ENCODE results near the gene MMP27. TPM values are rescaled to one million over a fixed set of nuclear protein-coding genes. Genes with fewer than 3 reads are reported as not detected.

Gene MMP27
- total and polyA plus RNA-seq, 4 donors = 0.50 TPM; not detected in 3

- Histone ChIP-seq H3K4me1 (ENCODE audit: control insufficient read depth in 1 of 2, insufficient read depth in 2 of 2, low read length in 2 of 2) (no peaks in the 10 kb centered on the region), H3K4me3 (ENCODE audit: low read length in 2 of 2) (no peak overlapping the region), H3K9me3 (ENCODE audit: control insufficient read depth, low read length) (no peaks in the 10 kb centered on the region), H3K27me3 (ENCODE audit: control insufficient read depth in 1 of 2, insufficient read depth in 2 of 2, low read length in 1 of 2) (no peaks in the 10 kb centered on the region), H3K27ac (ENCODE audit: low read depth in 1 of 2, low read length in 2 of 2) (no peak overlapping the region), H3K36me3 (ENCODE audit: control insufficient read depth in 1 of 2, insufficient read depth in 2 of 2, low read length in 1 of 2) (no peaks in the 10 kb centered on the region)
- WGBS, 2 donors = 31% methylated on average over 9 of the region's 9 CpGs
- intact Hi-C loops (cut with DNase I) = no loop called here
- DNase-seq = no peak
- ATAC-seq (ENCODE audit: low FRiP score) = no peak
Measured at GRCh38 chr11:102729849-102730815, 24.6 kb upstream of the MMP27 start.

DNA sequence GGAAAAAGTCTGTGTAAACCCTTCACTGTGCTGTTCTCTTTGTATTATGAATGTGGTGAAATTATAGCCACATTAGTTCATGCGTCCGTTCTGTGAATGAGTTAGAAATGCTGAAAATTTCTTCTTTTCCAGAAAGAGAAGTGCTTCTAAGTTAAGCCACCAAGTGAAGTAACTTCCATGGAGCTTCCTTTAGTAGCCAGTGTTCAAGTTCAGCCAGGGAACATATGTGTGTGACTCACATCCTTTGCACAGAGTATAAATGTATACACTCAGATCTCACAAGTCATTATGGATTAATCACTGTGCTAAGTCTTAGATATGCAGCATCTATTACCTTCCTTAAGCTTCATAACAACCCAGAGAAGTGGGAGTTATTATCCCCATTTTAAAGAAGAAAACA, 22.3 kb upstream of the MMP27 start:
- Histone ChIP-seq H3K36me3 (ENCODE audit: control insufficient read depth in 1 of 2, insufficient read depth in 2 of 2, low read length in 1 of 2) (no peaks in the 10 kb centered on the region), H3K27ac (ENCODE audit: low read depth in 1 of 2, low read length in 2 of 2) (no peak overlapping the region), H3K4me3 (ENCODE audit: low read length in 2 of 2) (no peak overlapping the region), H3K4me1 (ENCODE audit: control insufficient read depth in 1 of 2, insufficient read depth in 2 of 2, low read length in 2 of 2) (no peaks in the 10 kb centered on the region), H3K9me3 (ENCODE audit: control insufficient read depth, low read length) (no peaks in the 10 kb centered on the region), H3K27me3 (ENCODE audit: control insufficient read depth in 1 of 2, insufficient read depth in 2 of 2, low read length in 1 of 2) (no peaks in the 10 kb centered on the region)
- intact Hi-C loops (cut with DNase I) = no loop called here
- ATAC-seq (ENCODE audit: low FRiP score) (no peak), DNase-seq (no peak)
- WGBS, 2 donors = 85% methylated on average over 2 of the region's 2 CpGs

GRCh38 chr11:102724904-102725500, 19.4 kb upstream of the MMP27 start, which contains the start of gene MMP8:
MMP8 (minus strand) TSS chr11:102724954; CDS start chr11:102724855, 99 bp downstream.
- 35 to 36% methylated on average over 2 of the region's 2 CpGs for WGBS, 2 donors
- no peaks in the 10 kb centered on the region for H3K9me3 ChIP-seq (ENCODE audit: control insufficient read depth, low read length)
- H3K27ac ChIP-seq (ENCODE audit: low read depth in 1 of 2, low read length in 2 of 2) = no peak within 1 kb of the TSS
- no peaks in the 10 kb centered on the region for H3K27me3 ChIP-seq (ENCODE audit: control insufficient read depth in 1 of 2, insufficient read depth in 2 of 2, low read length in 1 of 2)
- no peaks in the 10 kb centered on the region for H3K4me1 ChIP-seq (ENCODE audit: control insufficient read depth in 1 of 2, insufficient read depth in 2 of 2, low read length in 2 of 2)
- no peaks in the 10 kb centered on the region for H3K36me3 ChIP-seq (ENCODE audit: control insufficient read depth in 1 of 2, insufficient read depth in 2 of 2, low read length in 1 of 2)
- no peak for ATAC-seq (ENCODE audit: low FRiP score)
- DNase-seq = no peak
- intact Hi-C loops (cut with DNase I) = no loop called here
- H3K4me3 ChIP-seq (ENCODE audit: low read length in 2 of 2) = no peak within 1 kb of the TSS

DNA sequence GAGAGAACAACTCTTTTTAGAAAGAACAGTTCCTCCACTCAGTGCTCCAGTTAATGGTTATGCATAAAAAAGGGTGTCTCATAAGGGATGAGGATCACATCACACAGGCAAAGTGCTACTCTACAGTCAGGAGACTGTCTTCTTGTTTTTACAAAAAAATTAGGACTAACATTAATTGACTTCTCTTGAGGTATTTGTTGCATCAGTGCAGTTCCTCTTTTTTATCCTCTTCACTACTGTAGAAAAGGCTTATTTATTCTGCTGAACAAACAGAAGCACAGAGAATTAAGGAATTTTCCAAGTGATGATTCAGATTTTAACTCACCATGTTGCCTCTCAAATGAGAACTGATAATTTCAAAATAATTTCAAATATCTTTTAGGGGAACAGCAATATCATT, 17.3 kb upstream of the MMP27 start:
- DNase-seq = no peak
- Histone ChIP-seq H3K27ac (ENCODE audit: low read depth in 1 of 2, low read length in 2 of 2) (no peak overlapping the region), H3K4me1 (ENCODE audit: control insufficient read depth in 1 of 2, insufficient read depth in 2 of 2, low read length in 2 of 2) (no peaks in the 10 kb centered on the region), H3K9me3 (ENCODE audit: control insufficient read depth, low read length) (no peaks in the 10 kb centered on the region), H3K27me3 (ENCODE audit: control insufficient read depth in 1 of 2, insufficient read depth in 2 of 2, low read length in 1 of 2) (no peaks in the 10 kb centered on the region), H3K36me3 (ENCODE audit: control insufficient read depth in 1 of 2, insufficient read depth in 2 of 2, low read length in 1 of 2) (no peaks in the 10 kb centered on the region), H3K4me3 (ENCODE audit: low read length in 2 of 2) (no peak overlapping the region)
- ATAC-seq (ENCODE audit: low FRiP score) = no peak
- intact Hi-C loops (cut with DNase I) = no loop called here

DNA sequence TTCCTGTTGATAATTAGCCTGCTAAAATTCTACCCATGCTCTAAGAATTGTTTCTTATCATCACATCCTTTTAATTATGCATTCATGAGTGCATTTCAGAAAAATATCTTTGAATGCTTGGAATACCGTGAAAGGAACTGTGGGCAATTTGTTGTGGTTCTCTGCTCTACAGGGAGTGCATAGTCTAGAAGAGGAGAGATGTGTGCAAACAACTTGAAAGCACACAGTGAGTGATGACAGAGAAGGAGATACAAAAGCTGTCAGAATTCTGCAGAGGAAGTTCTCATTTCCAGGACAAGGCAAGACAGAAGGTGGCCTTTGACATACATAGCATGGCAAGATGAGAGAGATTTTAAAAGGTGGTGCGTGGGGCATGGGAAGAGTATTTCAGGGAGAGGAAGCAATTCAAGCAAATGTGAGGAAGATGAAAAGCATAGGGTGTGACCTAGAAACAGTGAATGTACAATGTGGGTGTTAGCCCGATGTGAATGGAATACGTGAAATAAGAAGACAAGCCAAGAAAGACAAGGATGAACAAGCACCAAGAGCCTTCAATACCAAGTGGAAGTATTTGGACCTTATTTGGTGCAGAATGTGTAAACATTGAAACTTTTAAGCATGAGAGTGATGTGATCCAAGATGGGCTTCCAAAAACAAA, 14.2 kb upstream of the MMP27 start:
- H3K4me3 ChIP-seq (ENCODE audit: low read length in 2 of 2) = no peak overlapping the region
- intact Hi-C loops (cut with DNase I) = no loop called here
- DNase-seq (no peak), ATAC-seq (ENCODE audit: low FRiP score) (no peak)
- no peaks in the 10 kb centered on the region for H3K9me3 ChIP-seq (ENCODE audit: control insufficient read depth, low read length)
- 67 to 69% methylated on average over 4 of the region's 4 CpGs for WGBS, 2 donors
- no peaks in the 10 kb centered on the region for H3K36me3 ChIP-seq (ENCODE audit: control insufficient read depth in 1 of 2, insufficient read depth in 2 of 2, low read length in 1 of 2)
- no peak overlapping the region for H3K27ac ChIP-seq (ENCODE audit: low read depth in 1 of 2, low read length in 2 of 2)
- H3K27me3 ChIP-seq (ENCODE audit: control insufficient read depth in 1 of 2, insufficient read depth in 2 of 2, low read length in 1 of 2) = no peaks in the 10 kb centered on the region
- H3K4me1 ChIP-seq (ENCODE audit: control insufficient read depth in 1 of 2, insufficient read depth in 2 of 2, low read length in 2 of 2) = no peaks in the 10 kb centered on the region

GRCh38 chr11:102717280-102717679, 11.7 kb upstream of the MMP27 start:
- no peak overlapping the region for H3K4me3 ChIP-seq (ENCODE audit: low read length in 2 of 2)
- no peaks in the 10 kb centered on the region for H3K9me3 ChIP-seq (ENCODE audit: control insufficient read depth, low read length)
- no peaks in the 10 kb centered on the region for H3K36me3 ChIP-seq (ENCODE audit: control insufficient read depth in 1 of 2, insufficient read depth in 2 of 2, low read length in 1 of 2)
- DNase-seq = no peak
- intact Hi-C loops (cut with DNase I) = no loop called here
- no peaks in the 10 kb centered on the region for H3K27me3 ChIP-seq (ENCODE audit: control insufficient read depth in 1 of 2, insufficient read depth in 2 of 2, low read length in 1 of 2)
- H3K4me1 ChIP-seq (ENCODE audit: control insufficient read depth in 1 of 2, insufficient read depth in 2 of 2, low read length in 2 of 2) = no peaks in the 10 kb centered on the region
- no peak for ATAC-seq (ENCODE audit: low FRiP score)
- H3K27ac ChIP-seq (ENCODE audit: low read depth in 1 of 2, low read length in 2 of 2) = no peak overlapping the region

DNA sequence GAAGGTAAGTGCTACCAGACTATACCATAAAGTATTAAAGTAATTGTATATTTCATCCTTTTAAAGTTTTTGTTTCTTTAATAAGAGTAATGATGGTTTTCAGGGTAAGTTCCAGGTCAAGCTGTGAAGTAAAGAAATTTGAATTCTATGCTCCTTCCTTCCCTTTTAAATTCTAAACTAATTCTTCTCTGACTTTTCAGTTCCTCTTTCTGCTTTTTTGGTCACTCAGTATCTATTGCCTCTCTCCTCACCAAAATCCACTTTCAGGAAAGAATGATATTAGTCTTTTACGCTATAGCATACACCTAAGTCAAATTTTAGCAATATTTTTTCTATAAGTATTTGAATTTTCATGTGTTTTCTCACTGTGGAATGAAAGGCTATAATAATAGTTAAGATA, 11.0 kb upstream of the MMP27 start:
- intact Hi-C loops (cut with DNase I) = no loop called here
- no peak overlapping the region for H3K27ac ChIP-seq (ENCODE audit: low read depth in 1 of 2, low read length in 2 of 2)
- no peaks in the 10 kb centered on the region for H3K9me3 ChIP-seq (ENCODE audit: control insufficient read depth, low read length)
- no peaks in the 10 kb centered on the region for H3K4me1 ChIP-seq (ENCODE audit: control insufficient read depth in 1 of 2, insufficient read depth in 2 of 2, low read length in 2 of 2)
- no peak overlapping the region for H3K4me3 ChIP-seq (ENCODE audit: low read length in 2 of 2)
- DNase-seq (no peak), ATAC-seq (ENCODE audit: low FRiP score) (no peak)
- no peaks in the 10 kb centered on the region for H3K36me3 ChIP-seq (ENCODE audit: control insufficient read depth in 1 of 2, insufficient read depth in 2 of 2, low read length in 1 of 2)
- 83 to 87% methylated on average over 1 of the region's 1 CpG for WGBS, 2 donors
- H3K27me3 ChIP-seq (ENCODE audit: control insufficient read depth in 1 of 2, insufficient read depth in 2 of 2, low read length in 1 of 2) = no peaks in the 10 kb centered on the region

DNA sequence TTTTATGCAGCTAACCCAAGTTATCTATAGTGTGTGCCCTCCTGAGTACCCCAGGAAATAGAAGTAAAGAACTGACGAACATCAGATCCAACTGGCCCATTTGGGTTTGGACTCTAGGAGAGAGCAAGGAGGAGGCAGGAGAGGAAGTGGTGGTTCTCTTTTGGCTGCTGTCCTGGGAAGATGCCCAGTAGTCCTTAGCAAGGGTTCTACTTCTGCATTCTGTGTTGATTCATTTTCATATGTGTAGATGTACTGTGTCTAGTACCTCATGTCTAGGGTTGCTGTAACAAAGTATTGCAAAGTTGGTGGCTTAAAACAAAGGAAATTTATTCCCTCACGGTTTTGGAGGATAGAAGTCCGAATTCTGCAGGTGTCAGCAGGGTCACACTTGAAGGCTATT, 6.6 kb upstream of the MMP27 start:
- no peaks in the 10 kb centered on the region for H3K4me1 ChIP-seq (ENCODE audit: control insufficient read depth in 1 of 2, insufficient read depth in 2 of 2, low read length in 2 of 2)
- no peaks in the 10 kb centered on the region for H3K36me3 ChIP-seq (ENCODE audit: control insufficient read depth in 1 of 2, insufficient read depth in 2 of 2, low read length in 1 of 2)
- intact Hi-C loops (cut with DNase I) = no loop called here
- H3K27me3 ChIP-seq (ENCODE audit: control insufficient read depth in 1 of 2, insufficient read depth in 2 of 2, low read length in 1 of 2) = no peaks in the 10 kb centered on the region
- no peak for DNase-seq
- WGBS, 2 donors = 72 to 78% methylated on average over 3 of the region's 3 CpGs
- H3K4me3 ChIP-seq (ENCODE audit: low read length in 2 of 2) = no peak overlapping the region
- H3K27ac ChIP-seq (ENCODE audit: low read depth in 1 of 2, low read length in 2 of 2) = no peak overlapping the region
- no peak for ATAC-seq (ENCODE audit: low FRiP score)
- no peaks in the 10 kb centered on the region for H3K9me3 ChIP-seq (ENCODE audit: control insufficient read depth, low read length)
